Esophagus (tissue), 2 donors: ENCODE data around the gene DNAJC6. TPM values are rescaled to one million over a fixed set of nuclear protein-coding genes. Genes with fewer than 3 reads are reported as not detected.

Experiments used
- H3K27ac ChIP-seq, 2 donors: one replicate each; pipeline ENCODE4 v1.5.1; 2013; ENCODE audit warnings: low read depth in 2 of 2, mild to moderate bottlenecking in 2 of 2, inconsistent platforms in 1 of 2, low read length in 1 of 2, moderate library complexity in 1 of 2
- H3K27me3 ChIP-seq, 2 donors: one replicate each; pipeline ENCODE4 v1.6.1; 2013; ENCODE audit warnings: low read length in 2 of 2, control low read depth in 1 of 2, mild to moderate bottlenecking in 1 of 2; ENCODE audit not compliant: insufficient read depth in 2 of 2, control insufficient read depth in 1 of 2
- H3K36me3 ChIP-seq, 2 donors: one replicate each; pipeline ENCODE4 v1.6.1; 2013; ENCODE audit warnings: low read length in 1 of 2; ENCODE audit not compliant: control insufficient read depth in 2 of 2, insufficient read depth in 2 of 2
- H3K4me1 ChIP-seq, 2 donors: one replicate each; pipeline ENCODE4 v1.6.1; 2013; ENCODE audit warnings: low read length in 1 of 2; ENCODE audit not compliant: control insufficient read depth in 2 of 2, insufficient read depth in 2 of 2
- H3K4me3 ChIP-seq, 2 donors: one replicate each; pipeline ENCODE4 v1.5.1; 2013; ENCODE audit warnings: low read length in 2 of 2, mild to moderate bottlenecking in 2 of 2, low read depth in 1 of 2, moderate library complexity in 1 of 2
- H3K9me3 ChIP-seq, 2 donors: one replicate each; pipeline ENCODE4 v1.6.1; 2013; ENCODE audit warnings: mild to moderate bottlenecking in 2 of 2, low read depth in 1 of 2, low read length in 1 of 2, moderate library complexity in 1 of 2; ENCODE audit not compliant: control insufficient read depth in 2 of 2, insufficient read depth in 1 of 2
- WGBS, 2 donors: extraction: QIAGEN DNeasy Blood & Tissue Kit; methylation state at CpG; one replicate each; pipeline ENCODE4 v1.1.7; 2013; 5-methylcytosine and 5-hydroxymethylcytosine counted together
- polyA plus RNA-seq, 2 donors: library from polyadenylated mRNA; stranded (reverse); fragments of 200-250 nt; gene quantifications; one replicate each; pipeline ENCODE4 v1.2.3, GENCODE V29; 2013
- donor health status: healthy with polysubstance abuse.
- donor health status: Bipolar disorder and iron deficiency.

DNAJC6 gene
- under 1 TPM; 0.06 to 0.13 TPM for polyA plus RNA-seq

- Histone ChIP-seq H3K9me3 (no peaks in the 10 kb centered on the region), H3K36me3 (no peaks in the 10 kb centered on the region), H3K27me3 (no peaks in the 10 kb centered on the region), H3K27ac (no peak within 1 kb of the TSS), H3K4me1 (peaks cover 0 to 4% of the 10 kb centered on the region in 2 donors), H3K4me3 (peak within 1 kb of the TSS in 1 of 2 donors; percentile 42)
- 1 to 4% methylated on average over 51 to 75 of the region's 75 CpGs for WGBS, 2 donors
Observed at GRCh38 chr1:65309304-65310077, at the start of gene DNAJC6. Gene DNAJC6 (plus strand): TSS chr1:65309543. CDS start chr1:65309746, 203 bp downstream.

GRCh38 chr1:65259816-65260215 is 49.5 kb upstream of the DNAJC6 start:
- 57 to 61% methylated on average over 3 of the region's 3 CpGs for WGBS, 2 donors
- Histone ChIP-seq H3K9me3 (no peaks in the 10 kb centered on the region), H3K27me3 (no peaks in the 10 kb centered on the region), H3K36me3 (no peaks in the 10 kb centered on the region), H3K4me3 (no peak overlapping the region), H3K27ac (no peak overlapping the region), H3K4me1 (peaks cover 0 to 1% of the 10 kb centered on the region in 2 donors)

GRCh38 chr1:65260851-65261473 is 48.4 kb upstream of the DNAJC6 start:
- Histone ChIP-seq H3K4me1 (peaks cover 5% of the 10 kb centered on the region in 2 donors), H3K4me3 (no peak overlapping the region), H3K27ac (no peak overlapping the region), H3K36me3 (no peaks in the 10 kb centered on the region), H3K27me3 (no peaks in the 10 kb centered on the region), H3K9me3 (no peaks in the 10 kb centered on the region)
- WGBS, 2 donors: 74 to 79% methylated on average over 4 of the region's 4 CpGs

- Histone ChIP-seq H3K36me3 (no peaks in the 10 kb centered on the region), H3K27ac (no peak overlapping the region), H3K4me1 (peaks cover 5% of the 10 kb centered on the region in 2 donors), H3K27me3 (no peaks in the 10 kb centered on the region), H3K4me3 (no peak overlapping the region), H3K9me3 (no peaks in the 10 kb centered on the region)
- 95 to 97% methylated on average over 1 of the region's 1 CpG for WGBS, 2 donors
Observed at GRCh38 chr1:65263286-65263685, 46.1 kb upstream of the DNAJC6 start.

- Histone ChIP-seq H3K4me3 (peak overlapping the region in 1 of 2 donors; percentile 10), H3K36me3 (no peaks in the 10 kb centered on the region), H3K4me1 (peaks cover 5% of the 10 kb centered on the region in 2 donors), H3K27me3 (no peaks in the 10 kb centered on the region), H3K27ac (no peak overlapping the region), H3K9me3 (no peaks in the 10 kb centered on the region)
- 17 to 18% methylated on average over 15 of the region's 15 CpGs for WGBS, 2 donors
Observed at GRCh38 chr1:65264197-65264929, 45.0 kb upstream of the DNAJC6 start.

GRCh38 chr1:65265296-65265650 is 44.1 kb upstream of the DNAJC6 start:
- Histone ChIP-seq H3K9me3 (no peaks in the 10 kb centered on the region), H3K4me1 (peaks cover 5% of the 10 kb centered on the region in 2 donors), H3K36me3 (no peaks in the 10 kb centered on the region), H3K27ac (no peak overlapping the region), H3K27me3 (no peaks in the 10 kb centered on the region), H3K4me3 (peak overlapping the region in 1 of 2 donors; percentile 36)
- WGBS, 2 donors: 2 to 9% methylated on average over 7 of the region's 7 CpGs

- 4 to 6% methylated on average over 59 of the region's 59 CpGs for WGBS, 2 donors
- Histone ChIP-seq H3K27ac (no peak overlapping the region), H3K4me1 (peaks cover 5% of the 10 kb centered on the region in 2 donors), H3K36me3 (no peaks in the 10 kb centered on the region), H3K9me3 (no peaks in the 10 kb centered on the region), H3K4me3 (peak overlapping the region; percentile 36 to 43), H3K27me3 (no peaks in the 10 kb centered on the region)
Observed at GRCh38 chr1:65265651-65266351, 43.5 kb upstream of the DNAJC6 start.

- no peak overlapping the region for H3K27ac ChIP-seq
- peaks cover 5% of the 10 kb centered on the region in 2 donors for H3K4me1 ChIP-seq
- no peaks in the 10 kb centered on the region for H3K36me3 ChIP-seq
- H3K4me3 ChIP-seq: no peak overlapping the region
- H3K27me3 ChIP-seq: no peaks in the 10 kb centered on the region
- H3K9me3 ChIP-seq: no peaks in the 10 kb centered on the region
- 21 to 35% methylated on average over 1 of the region's 1 CpG for WGBS, 2 donors
Observed at GRCh38 chr1:65266476-65266875, 42.9 kb upstream of the DNAJC6 start.

GRCh38 chr1:65267271-65267670 is 42.1 kb upstream of the DNAJC6 start:
- 81 to 89% methylated on average over 4 of the region's 4 CpGs for WGBS, 2 donors
- Histone ChIP-seq H3K4me3 (no peak overlapping the region), H3K36me3 (no peaks in the 10 kb centered on the region), H3K27me3 (no peaks in the 10 kb centered on the region), H3K4me1 (peaks cover 5% of the 10 kb centered on the region in 2 donors), H3K9me3 (no peaks in the 10 kb centered on the region), H3K27ac (no peak overlapping the region)
